Measurements from ENCODE around the gene OR6X1. TPM values are rescaled to one million over a fixed set of nuclear protein-coding genes. Genes with fewer than 3 reads are reported as not detected.
"Not testable (repeated sequence)": the region's sequence is repeated elsewhere in the genome, so short reads cannot be mapped to it uniquely, and the experiment has no call there.

OR6X1 gene
- total and polyA plus RNA-seq, 3 experiments from 2014 or later = not detected

- no peaks in the 10 kb centered on the region for H3K9me3 Mint-ChIP-seq
- no peak for DNase-seq
- Histone ChIP-seq H3K36me3 (ENCODE audit: insufficient read depth, low read length) (peaks cover 4% of the 10 kb centered on the region), H3K9me3 (ENCODE audit: low read length) (no peaks in the 10 kb centered on the region), H3K4me1 (ENCODE audit: insufficient read depth, low read length) (peaks cover 21% of the 10 kb centered on the region), H3K4me3 (ENCODE audit: low read length) (no peak overlapping the region), H3K27me3 (ENCODE audit: insufficient read depth, low read length, poor library complexity, severe bottlenecking) (no peaks in the 10 kb centered on the region), H3K27ac (ENCODE audit: low read depth, low read length) (no peak overlapping the region)
- CTCF ChIA-PET = no interaction called here
- peaks cover 48 to 66% (median 64%) of the 10 kb centered on the region in 3 donors for H3K4me1 Mint-ChIP-seq
- peak overlapping the region in 1 of 7 donors; percentile 98 for H3K4me3 Mint-ChIP-seq
- no peaks in the 10 kb centered on the region for H3K27me3 Mint-ChIP-seq
- H3K36me3 Mint-ChIP-seq = peaks cover 3 to 59% (median 8%) of the 10 kb centered on the region in 3 donors
- peak overlapping the region in 1 of 8 donors; percentile 24 for H3K27ac Mint-ChIP-seq
- POLR2A ChIA-PET = no interaction called here
These were observed 15.9 kb downstream of the OR6X1 start for GRCh38 chr11:123738374-123738773.

GRCh38 chr11:123736769-123737168, 17.5 kb downstream of the OR6X1 start:
- H3K4me1 Mint-ChIP-seq = peaks cover 39 to 56% (median 53%) of the 10 kb centered on the region in 3 donors
- ChIA-PET POLR2A (no interaction called here), CTCF (interaction anchor here (1.3 kb wide), 1 partner anchor 29 kb away, joined by 4 read pairs; no protein-coding TSS in a partner anchor)
- H3K4me3 Mint-ChIP-seq = no peak overlapping the region
- H3K36me3 Mint-ChIP-seq = peaks cover 3 to 58% (median 8%) of the 10 kb centered on the region in 3 donors
- Histone ChIP-seq H3K9me3 (ENCODE audit: low read length) (no peaks in the 10 kb centered on the region), H3K36me3 (ENCODE audit: insufficient read depth, low read length) (peaks cover 4% of the 10 kb centered on the region), H3K27me3 (ENCODE audit: insufficient read depth, low read length, poor library complexity, severe bottlenecking) (no peaks in the 10 kb centered on the region), H3K27ac (ENCODE audit: low read depth, low read length) (no peak overlapping the region), H3K4me1 (ENCODE audit: insufficient read depth, low read length) (peaks cover 15% of the 10 kb centered on the region), H3K4me3 (ENCODE audit: low read length) (no peak overlapping the region)
- DNase-seq = no peak
- no peak overlapping the region for H3K27ac Mint-ChIP-seq
- H3K27me3 Mint-ChIP-seq = no peaks in the 10 kb centered on the region
- H3K9me3 Mint-ChIP-seq = no peaks in the 10 kb centered on the region

- POLR2A ChIA-PET = no interaction called here
- Histone ChIP-seq H3K4me3 (ENCODE audit: low read length) (no peak overlapping the region), H3K27me3 (ENCODE audit: insufficient read depth, low read length, poor library complexity, severe bottlenecking) (no peaks in the 10 kb centered on the region)
These were observed 24.7 kb downstream of the OR6X1 start for GRCh38 chr11:123729602-123730001.

GRCh38 chr11:123725995-123726655, 28.2 kb downstream of the OR6X1 start:
- Mint-ChIP-seq H3K4me3 (no peak overlapping the region), H3K4me1 (no peaks in the 10 kb centered on the region), H3K27me3 (no peaks in the 10 kb centered on the region), H3K27ac (no peak overlapping the region), H3K9me3 (peaks cover 19 to 41% (median 21%) of the 10 kb centered on the region in 5 donors), H3K36me3 (peaks cover 13 to 69% (median 49%) of the 10 kb centered on the region in 3 donors)
- Histone ChIP-seq H3K4me1 (ENCODE audit: insufficient read depth, low read length) (no peaks in the 10 kb centered on the region), H3K27me3 (ENCODE audit: insufficient read depth, low read length, poor library complexity, severe bottlenecking) (no peaks in the 10 kb centered on the region), H3K27ac (ENCODE audit: low read depth, low read length) (no peak overlapping the region), H3K9me3 (ENCODE audit: low read length) (peaks cover 13% of the 10 kb centered on the region), H3K4me3 (ENCODE audit: low read length) (no peak overlapping the region), H3K36me3 (ENCODE audit: insufficient read depth, low read length) (peaks cover 45% of the 10 kb centered on the region)
- ChIA-PET CTCF (no interaction called here), POLR2A (no interaction called here)
- DNase-seq = no peak

More at GRCh38 chr11:123729602-123730001, 24.7 kb downstream of the OR6X1 start:
- peaks cover 0 to 7% (median 0%) of the 10 kb centered on the region in 3 donors for H3K4me1 Mint-ChIP-seq
- H3K27ac ChIP-seq (ENCODE audit: low read depth, low read length) = no peak overlapping the region
- peaks cover 13 to 60% (median 47%) of the 10 kb centered on the region in 3 donors for H3K36me3 Mint-ChIP-seq
- CTCF ChIA-PET = no interaction called here
- no peak overlapping the region for H3K4me3 Mint-ChIP-seq
- peaks cover 13% of the 10 kb centered on the region for H3K9me3 ChIP-seq (ENCODE audit: low read length)
- H3K36me3 ChIP-seq (ENCODE audit: insufficient read depth, low read length) = peaks cover 47% of the 10 kb centered on the region
- peaks cover 17 to 35% (median 20%) of the 10 kb centered on the region in 5 donors for H3K9me3 Mint-ChIP-seq
- no peak overlapping the region for H3K27ac Mint-ChIP-seq
- H3K4me1 ChIP-seq (ENCODE audit: insufficient read depth, low read length) = no peaks in the 10 kb centered on the region
- no peak for DNase-seq
- no peaks in the 10 kb centered on the region for H3K27me3 Mint-ChIP-seq

- ChIA-PET POLR2A (no interaction called here), CTCF (interaction anchor here (1.3 kb wide), 1 partner anchor 11 kb away, joined by 3 read pairs; no protein-coding TSS in a partner anchor)
- no peaks in the 10 kb centered on the region for H3K4me1 ChIP-seq (ENCODE audit: insufficient read depth, low read length)
- no peaks in the 10 kb centered on the region for H3K9me3 ChIP-seq (ENCODE audit: low read length)
- no peak overlapping the region for H3K27ac ChIP-seq (ENCODE audit: low read depth, low read length)
- Mint-ChIP-seq H3K27me3 (peaks cover 0 to 26% of the 10 kb centered on the region in 2 donors), H3K9me3 (peaks cover 0 to 5% (median 2%) of the 10 kb centered on the region in 5 donors), H3K4me3 (no peak overlapping the region), H3K4me1 (no peaks in the 10 kb centered on the region), H3K36me3 (peaks cover under 1 to 11% (median 7%) of the 10 kb centered on the region in 3 donors), H3K27ac (peak overlapping the region in 1 of 8 donors; percentile 52)
- no peak for DNase-seq
- H3K36me3 ChIP-seq (ENCODE audit: insufficient read depth, low read length) = no peaks in the 10 kb centered on the region
- H3K27me3 ChIP-seq (ENCODE audit: insufficient read depth, low read length, poor library complexity, severe bottlenecking) = no peaks in the 10 kb centered on the region
- H3K4me3 ChIP-seq (ENCODE audit: low read length) = no peak overlapping the region
These were observed 34.9 kb downstream of the OR6X1 start for GRCh38 chr11:123719452-123719851.

- ChIA-PET CTCF (no interaction called here), POLR2A (no interaction called here)
- Histone ChIP-seq H3K9me3 (ENCODE audit: low read length) (no peaks in the 10 kb centered on the region), H3K4me1 (ENCODE audit: insufficient read depth, low read length) (no peaks in the 10 kb centered on the region), H3K27me3 (ENCODE audit: insufficient read depth, low read length, poor library complexity, severe bottlenecking) (no peaks in the 10 kb centered on the region), H3K36me3 (ENCODE audit: insufficient read depth, low read length) (no peaks in the 10 kb centered on the region), H3K27ac (ENCODE audit: low read depth, low read length) (no peak overlapping the region), H3K4me3 (ENCODE audit: low read length) (no peak overlapping the region)
- no peaks in the 10 kb centered on the region for H3K4me1 Mint-ChIP-seq
- peaks cover 0 to 2% (median 0%) of the 10 kb centered on the region in 3 donors for H3K36me3 Mint-ChIP-seq
- H3K27me3 Mint-ChIP-seq = peaks cover 3 to 26% of the 10 kb centered on the region in 2 donors
- no peak overlapping the region for H3K27ac Mint-ChIP-seq
- no peak for DNase-seq
- H3K9me3 Mint-ChIP-seq = peaks cover 0 to 3% (median under 1%) of the 10 kb centered on the region in 5 donors
- H3K4me3 Mint-ChIP-seq = no peak overlapping the region
These were observed 35.8 kb downstream of the OR6X1 start for GRCh38 chr11:123718469-123718868.

- Mint-ChIP-seq H3K27me3 (peaks cover 3 to 26% of the 10 kb centered on the region in 2 donors), H3K36me3 (no peaks in the 10 kb centered on the region), H3K9me3 (peaks cover 0 to 2% (median 0%) of the 10 kb centered on the region in 5 donors), H3K27ac (no peak overlapping the region), H3K4me1 (no peaks in the 10 kb centered on the region), H3K4me3 (no peak overlapping the region)
- no peaks in the 10 kb centered on the region for H3K9me3 ChIP-seq (ENCODE audit: low read length)
- H3K4me1 ChIP-seq (ENCODE audit: insufficient read depth, low read length) = no peaks in the 10 kb centered on the region
- ChIA-PET POLR2A (no interaction called here), CTCF (no interaction called here)
- no peaks in the 10 kb centered on the region for H3K36me3 ChIP-seq (ENCODE audit: insufficient read depth, low read length)
- no peak for DNase-seq
- no peaks in the 10 kb centered on the region for H3K27me3 ChIP-seq (ENCODE audit: insufficient read depth, low read length, poor library complexity, severe bottlenecking)
- no peak overlapping the region for H3K27ac ChIP-seq (ENCODE audit: low read depth, low read length)
- H3K4me3 ChIP-seq (ENCODE audit: low read length) = no peak overlapping the region
These were observed 36.3 kb downstream of the OR6X1 start for GRCh38 chr11:123718063-123718462.

- H3K4me3 Mint-ChIP-seq; CTCF ChIA-PET; H3K27ac ChIP-seq (ENCODE audit: low read depth, low read length); H3K9me3 ChIP-seq (ENCODE audit: low read length); H3K4me3 ChIP-seq (ENCODE audit: low read length); H3K27ac Mint-ChIP-seq; H3K27me3 ChIP-seq (ENCODE audit: insufficient read depth, low read length, poor library complexity, severe bottlenecking); H3K4me1 ChIP-seq (ENCODE audit: insufficient read depth, low read length); H3K36me3 Mint-ChIP-seq; H3K36me3 ChIP-seq (ENCODE audit: insufficient read depth, low read length); H3K9me3 Mint-ChIP-seq; DNase-seq; H3K4me1 Mint-ChIP-seq; POLR2A ChIA-PET: not testable (repeated sequence)
- H3K27me3 Mint-ChIP-seq = peaks cover 10 to 28% of the 10 kb centered on the region in 2 donors
These were observed 41.7 kb downstream of the OR6X1 start for GRCh38 chr11:123712627-123713026.
